Measurements from ENCODE around the gene RASSF4. TPM values are rescaled to one million over a fixed set of nuclear protein-coding genes. Genes with fewer than 3 reads are reported as not detected.

RASSF4 gene
- total and polyA plus RNA-seq, 2 donors (not counting 3 experiments of a cell fraction or from before 2014, with no cell fraction given), result 7.6 to 8.2 TPM

DNA sequence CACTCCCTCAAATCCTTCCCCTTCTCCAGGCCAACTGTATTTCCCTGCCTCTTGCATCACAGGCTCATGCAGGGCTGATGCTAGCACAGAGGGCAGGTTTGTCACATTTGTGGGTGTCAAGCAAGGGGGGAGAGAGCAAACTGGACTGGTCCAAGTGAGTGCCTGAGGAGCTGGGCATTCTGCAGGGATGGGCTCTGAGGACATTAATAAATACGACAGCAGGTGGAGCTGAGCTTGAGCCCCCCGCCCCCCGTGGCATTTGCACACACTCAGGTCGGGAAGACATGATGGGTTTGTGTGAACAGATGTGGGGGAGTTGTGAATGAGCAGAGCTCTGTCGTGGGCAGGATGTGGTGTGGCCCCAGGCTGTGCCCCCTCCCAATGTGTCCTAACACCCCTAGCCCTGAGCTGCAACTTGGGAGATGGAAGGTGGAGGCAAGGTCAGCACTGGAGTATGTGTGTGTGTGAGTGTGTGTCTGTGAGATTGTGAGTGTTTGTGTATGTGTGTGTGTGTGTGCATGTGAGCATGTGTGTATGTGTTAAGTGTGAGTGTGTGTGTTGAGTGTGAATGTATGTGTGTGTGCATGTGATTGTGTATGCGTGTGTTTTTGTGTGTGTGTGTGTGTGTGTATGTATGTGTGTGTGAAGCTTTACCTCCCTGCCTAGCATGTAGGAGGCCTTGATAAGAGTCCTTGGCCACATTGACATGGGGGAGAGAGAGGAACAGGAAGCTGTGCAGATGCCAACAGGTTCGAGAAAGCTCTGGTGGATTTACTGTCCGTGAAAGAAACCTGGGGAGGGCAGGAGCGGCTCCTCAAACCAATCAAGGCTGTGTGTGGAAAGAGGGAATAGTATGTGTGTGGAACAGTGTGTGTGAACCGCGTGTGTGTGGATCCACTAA, 9.1 kb downstream of the RASSF4 start:
- DNase-seq (ENCODE audit: low read depth, low spot score) (no peak), FAIRE-seq (no peak)
- Histone ChIP-seq H3K79me2 (ENCODE audit: control insufficient read depth, insufficient read depth, low read length) (no peaks in the 10 kb centered on the region), H3K4me2 (ENCODE audit: insufficient read depth, low read length) (no peak overlapping the region), H3K4me3 (replicated peaks in 1 of 3; ENCODE audit: insufficient read depth in 1 of 3, low read depth in 1 of 3, low read length in 3 of 3) (no peak overlapping the region), H3K36me3 (ENCODE audit: control insufficient read depth in 2 of 2, extremely low read depth in 1 of 2, insufficient read depth in 2 of 2, low read length in 2 of 2) (no peaks in the 10 kb centered on the region), H2AFZ (ENCODE audit: low read depth, low read length) (no peak overlapping the region), H3K27ac (ENCODE audit: insufficient read depth, low read depth, low read length) (no peak overlapping the region), H3K9me3 (replicated peaks; ENCODE audit: control insufficient read depth, insufficient read depth, low read length) (no peaks in the 10 kb centered on the region), H3K27me3 (ENCODE audit: control insufficient read depth in 2 of 2, insufficient read depth in 2 of 2, low read length in 2 of 2) (no peaks in the 10 kb centered on the region), H3K4me1 (ENCODE audit: control insufficient read depth, extremely low read depth, insufficient read depth, low read length) (no peaks in the 10 kb centered on the region), H4K20me1 (replicated peaks; ENCODE audit: control insufficient read depth, extremely low read depth, insufficient read depth, low read length) (no peaks in the 10 kb centered on the region), H3K9me1 (replicated peaks; ENCODE audit: control insufficient read depth, extremely low read depth, insufficient read depth, low read length) (no peaks in the 10 kb centered on the region), H3K9ac (replicated peaks; ENCODE audit: extremely low read depth, insufficient read depth, low read length) (no peak overlapping the region)
- CTCF ChIA-PET, result interaction anchor here (1.3 kb wide), 1 partner anchor 35 kb away, joined by 5 read pairs; no protein-coding TSS in a partner anchor
- dilution Hi-C loops (cut with MboI; ENCODE audit: extremely low pct_ligation_motif_present, low sequenced_read_pairs) (no loop called here), intact Hi-C loops (cut with micrococcal nuclease) (no loop called here)
- POLR2A ChIA-PET, result interaction anchor here (1.4 kb wide), 1 partner anchor 9 kb away, joined by 5 read pairs; the partner anchor contains the start of gene DEPP1
- TF ChIP-seq JUN (IDR thresholded peaks at IDR 0.05; ENCODE audit: borderline replicate concordance, insufficient read depth, insufficient read length, low read depth) (no peak), POLR2A (IDR thresholded peaks at IDR 0.05; ENCODE audit: low read depth, low read length) (no peak), POLR2AphosphoS5 (IDR thresholded peaks at IDR 0.05; ENCODE audit: insufficient read depth, low read depth, low read length) (no peak), MYC (IDR thresholded peaks at IDR 0.05; ENCODE audit: low read depth, low read length) (no peak), GATA2 (IDR thresholded peaks at IDR 0.05; ENCODE audit: insufficient read depth, insufficient read length, low read depth, low read length) (no peak), FOS (IDR thresholded peaks at IDR 0.05; ENCODE audit: borderline replicate concordance, insufficient read depth, low read length) (no peak), EZH2 (IDR thresholded peaks at IDR 0.05; ENCODE audit: borderline replicate concordance, low read depth, low read length, severe bottlenecking) (no peak)
- TF ChIP-seq, protein P1, sequence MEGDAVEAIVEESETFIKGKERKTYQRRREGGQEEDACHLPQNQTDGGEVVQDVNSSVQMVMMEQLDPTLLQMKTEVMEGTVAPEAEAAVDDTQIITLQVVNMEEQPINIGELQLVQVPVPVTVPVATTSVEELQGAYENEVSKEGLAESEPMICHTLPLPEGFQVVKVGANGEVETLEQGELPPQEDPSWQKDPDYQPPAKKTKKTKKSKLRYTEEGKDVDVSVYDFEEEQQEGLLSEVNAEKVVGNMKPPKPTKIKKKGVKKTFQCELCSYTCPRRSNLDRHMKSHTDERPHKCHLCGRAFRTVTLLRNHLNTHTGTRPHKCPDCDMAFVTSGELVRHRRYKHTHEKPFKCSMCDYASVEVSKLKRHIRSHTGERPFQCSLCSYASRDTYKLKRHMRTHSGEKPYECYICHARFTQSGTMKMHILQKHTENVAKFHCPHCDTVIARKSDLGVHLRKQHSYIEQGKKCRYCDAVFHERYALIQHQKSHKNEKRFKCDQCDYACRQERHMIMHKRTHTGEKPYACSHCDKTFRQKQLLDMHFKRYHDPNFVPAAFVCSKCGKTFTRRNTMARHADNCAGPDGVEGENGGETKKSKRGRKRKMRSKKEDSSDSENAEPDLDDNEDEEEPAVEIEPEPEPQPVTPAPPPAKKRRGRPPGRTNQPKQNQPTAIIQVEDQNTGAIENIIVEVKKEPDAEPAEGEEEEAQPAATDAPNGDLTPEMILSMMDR (IDR thresholded peaks at IDR 0.05; ENCODE audit: extremely low read depth in 1 of 2, insufficient read depth in 1 of 2, low read depth in 1 of 2, low read length in 2 of 2), result no peak
- TF ChIP-seq, protein P2, sequence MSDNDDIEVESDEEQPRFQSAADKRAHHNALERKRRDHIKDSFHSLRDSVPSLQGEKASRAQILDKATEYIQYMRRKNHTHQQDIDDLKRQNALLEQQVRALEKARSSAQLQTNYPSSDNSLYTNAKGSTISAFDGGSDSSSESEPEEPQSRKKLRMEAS (IDR thresholded peaks at IDR 0.05; ENCODE audit: insufficient read depth, insufficient read length), result no peak
- BruUV-seq (replicated peaks), result no TSS peak
